Tibial nerve (tissue), 4 donors: ENCODE data around the gene PTBP1.

ENCODE experiments used
- CTCF ChIP-seq, 5 experiments: fragments of 200-600 bp in 3 of 5; fragments of 450-650 bp in 2 of 5; sonication (generic) in 3 of 5; IDR thresholded peaks; one replicate each; pipeline ENCODE4 v1.5.1; 2016 to 2019; ENCODE audit warnings: antibody characterized with exemption in 5 of 5, mild to moderate bottlenecking in 3 of 5, moderate library complexity in 2 of 5
- EP300 ChIP-seq, 2 donors: sonication (generic); formaldehyde crosslinking; IDR thresholded peaks; one replicate each; pipeline ENCODE4 v1.6.1; 2017; ENCODE audit warnings: antibody characterized with exemption in 2 of 2, mild to moderate bottlenecking in 1 of 2
- POLR2A ChIP-seq, 2 donors: fragments of 450-650 bp; IDR thresholded peaks; one replicate each; pipeline ENCODE4 v1.6.1; 2017; ENCODE audit warnings: antibody characterized with exemption in 2 of 2, mild to moderate bottlenecking in 2 of 2, moderate library complexity in 2 of 2

- TF ChIP-seq CTCF (IDR thresholded peaks at IDR 0.05): no peak
- no peak for TF ChIP-seq EP300 (IDR thresholded peaks at IDR 0.05)
- TF ChIP-seq POLR2A (IDR thresholded peaks at IDR 0.05): no peak
Measured at GRCh38 chr19:814152-815078, 17.2 kb downstream of the PTBP1 start.
